GM12801 (cell line): ENCODE data around the gene SNX30.

ENCODE experiments used
- CTCF ChIP-seq: IDR thresholded peaks from one replicate; pipeline ENCODE4 v1.5.1; 2011; ENCODE audit warnings: control low read depth; ENCODE audit not compliant: insufficient read length; ENCODE audit errors: extremely low read depth

Gene SNX30

GRCh38 chr9:112854657-112855056 lies 104.1 kb downstream of the SNX30 start:
- TF ChIP-seq CTCF: no peak

- TF ChIP-seq CTCF: no peak
Measured at GRCh38 chr9:112856200-112856599, 105.6 kb downstream of the SNX30 start.

GRCh38 chr9:112856843-112857242 lies 106.3 kb downstream of the SNX30 start:
- TF ChIP-seq CTCF: no peak

GRCh38 chr9:112858005-112858404 lies 107.4 kb downstream of the SNX30 start:
- no peak for TF ChIP-seq CTCF

- TF ChIP-seq CTCF: no peak
Measured at GRCh38 chr9:112858625-112859147, 108.1 kb downstream of the SNX30 start.

GRCh38 chr9:112860451-112860850 lies 109.9 kb downstream of the SNX30 start:
- TF ChIP-seq CTCF: no peak

GRCh38 chr9:112861155-112861554 lies 110.6 kb downstream of the SNX30 start:
- no peak for TF ChIP-seq CTCF
